Activated T-cell treated with anti-CD3 and anti-CD28 coated beads, Interleukin-2, amount 50 U/mL, for 1 hour (primary cell): Measurements from ENCODE around the gene TGDS.

Source experiments
- DNase-seq: peaks from one replicate; pipeline ENCODE4 v3.0.0-alpha.2; 2020

TGDS gene

DNA sequence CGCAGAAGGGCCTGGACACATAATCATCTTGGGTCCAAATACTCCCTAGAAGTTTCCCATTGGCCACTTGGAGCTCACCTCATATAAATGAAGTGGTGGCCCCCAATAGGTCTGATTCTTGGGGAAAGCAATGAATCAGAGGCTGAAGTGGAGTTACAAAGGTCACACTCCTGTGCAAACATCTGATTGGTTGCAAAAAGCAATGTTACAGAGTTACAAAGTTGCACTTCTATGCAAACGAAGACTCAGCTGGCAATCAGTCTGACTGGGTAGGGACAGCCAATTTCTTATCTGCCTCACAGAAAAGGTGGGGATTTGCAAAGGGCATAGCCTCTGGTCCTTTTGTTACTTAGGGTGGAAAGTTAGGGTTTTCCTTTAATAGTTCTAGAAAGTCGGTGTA, 3.9 kb upstream of the TGDS start:
- DNase-seq, result no peak

DNA sequence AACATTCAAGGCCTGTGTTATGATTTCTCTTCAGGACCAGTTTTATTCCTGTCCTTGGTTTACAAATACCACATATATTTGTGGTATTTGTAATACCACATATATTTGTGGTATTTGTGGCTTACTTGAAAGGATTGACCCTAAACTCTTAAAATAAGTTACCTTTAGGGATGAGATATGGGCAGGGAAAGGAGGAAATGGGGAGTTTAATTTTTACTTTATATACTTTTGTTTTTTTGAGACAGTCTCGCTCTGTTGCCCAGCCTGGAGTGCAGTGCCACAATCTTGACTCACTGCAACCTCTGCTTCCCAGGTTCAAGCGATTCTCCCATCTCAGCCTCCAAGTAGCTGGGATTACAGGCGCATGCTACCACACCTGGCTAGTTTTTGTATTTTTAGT, 2.3 kb upstream of the TGDS start:
- DNase-seq, result no peak

GRCh38 chr13:94596575-94596971, 621 bp upstream of the TGDS start:
- no peak for DNase-seq

DNA sequence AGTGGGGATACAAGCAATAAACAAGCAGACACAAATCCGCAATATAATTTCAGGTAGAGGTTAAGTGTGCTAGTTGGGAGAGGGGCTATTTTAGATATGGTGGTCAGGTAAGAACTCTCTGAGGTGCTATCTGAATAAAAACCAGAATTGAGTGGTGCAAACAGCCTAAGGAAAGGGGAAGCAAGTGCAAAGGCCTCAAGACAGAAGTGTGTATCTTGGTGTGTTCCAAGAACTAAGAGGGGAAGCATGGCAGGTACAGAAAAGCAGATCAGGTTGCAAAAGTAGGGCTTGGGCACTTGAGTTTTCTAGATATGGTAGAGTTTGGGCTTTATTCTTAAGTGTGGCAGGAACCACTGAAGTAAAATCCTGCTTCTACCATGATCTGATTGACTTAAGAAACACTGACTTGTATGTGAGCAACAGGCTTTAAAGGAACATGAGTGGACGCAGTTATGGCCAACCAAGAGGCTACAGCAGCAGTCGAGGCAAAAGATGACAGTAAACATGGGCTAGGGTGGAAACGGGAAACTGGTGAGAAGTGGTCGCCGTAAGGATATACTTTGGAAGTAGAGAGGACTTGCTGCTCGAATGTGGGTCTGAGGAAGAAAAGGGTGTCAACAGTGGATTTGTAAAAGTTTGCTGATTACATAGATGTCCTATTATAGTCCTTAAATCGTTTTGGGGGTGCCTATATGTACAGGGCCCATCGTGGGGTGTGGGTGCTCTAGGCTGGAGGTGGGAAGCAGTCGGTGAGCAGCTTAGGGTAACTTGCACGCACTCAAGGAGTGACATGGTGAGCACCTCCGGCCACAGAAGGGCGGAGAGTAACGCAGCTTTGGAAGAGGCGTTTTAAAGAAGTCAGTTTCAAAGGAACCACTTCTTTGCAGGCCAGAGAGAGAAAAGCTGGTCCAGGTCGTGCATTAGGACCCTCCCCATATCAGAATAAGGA, 677 bp downstream of the TGDS start:
- DNase-seq, result peak; percentile 35

DNA sequence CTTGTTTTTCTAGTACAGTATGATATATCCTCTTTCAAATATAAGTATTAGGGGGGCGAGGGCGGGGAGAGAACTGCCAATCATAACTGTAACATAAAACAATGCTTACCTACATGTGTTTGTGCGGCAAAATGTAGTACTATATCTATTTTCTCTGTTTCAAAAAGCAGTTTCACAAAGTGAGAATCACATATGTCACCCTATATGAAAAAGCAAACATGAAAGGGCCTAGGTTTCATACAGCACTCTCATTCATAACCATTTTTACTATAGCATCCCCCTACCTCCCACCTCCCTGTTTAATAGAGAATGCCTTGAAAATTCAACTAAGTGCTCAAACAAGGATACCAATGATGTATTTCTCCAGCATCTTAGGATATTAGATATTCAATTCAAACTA, 5.2 kb downstream of the TGDS start:
- DNase-seq, result no peak

GRCh38 chr13:94588541-94588940, 7.4 kb downstream of the TGDS start:
- DNase-seq, result no peak

GRCh38 chr13:94586371-94586770, 9.6 kb downstream of the TGDS start:
- no peak for DNase-seq

GRCh38 chr13:94585543-94586101, 10.3 kb downstream of the TGDS start:
- DNase-seq, result no peak

GRCh38 chr13:94583926-94584325, 12.0 kb downstream of the TGDS start:
- DNase-seq, result no peak

DNA sequence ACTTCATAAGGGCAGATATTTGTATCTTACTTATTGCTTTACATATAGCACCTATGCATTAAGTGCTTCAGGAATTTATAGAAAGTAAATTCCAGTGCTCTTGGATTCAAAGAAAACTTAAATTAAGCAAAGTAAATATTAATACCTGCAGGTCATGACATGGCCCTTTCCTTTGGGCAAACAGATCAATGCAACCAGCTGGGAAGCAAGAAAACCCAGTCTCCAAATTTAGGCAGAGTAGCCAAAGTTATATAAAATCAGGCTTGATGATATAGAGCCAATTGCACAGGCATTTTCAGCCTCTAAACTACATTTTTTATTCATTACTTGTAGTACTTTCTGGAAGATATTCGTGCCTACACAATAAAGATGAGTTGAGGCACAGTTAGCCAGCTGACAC, 16.9 kb downstream of the TGDS start:
- DNase-seq, result no peak

- DNase-seq, result no peak
Observed at GRCh38 chr13:94569615-94570014, 26.3 kb downstream of the TGDS start.

- no peak for DNase-seq
Observed at GRCh38 chr13:94568443-94568842, 27.5 kb downstream of the TGDS start.

GRCh38 chr13:94567581-94567980, 28.4 kb downstream of the TGDS start:
- DNase-seq, result no peak

GRCh38 chr13:94561126-94561525, 34.8 kb downstream of the TGDS start:
- no peak for DNase-seq

DNA sequence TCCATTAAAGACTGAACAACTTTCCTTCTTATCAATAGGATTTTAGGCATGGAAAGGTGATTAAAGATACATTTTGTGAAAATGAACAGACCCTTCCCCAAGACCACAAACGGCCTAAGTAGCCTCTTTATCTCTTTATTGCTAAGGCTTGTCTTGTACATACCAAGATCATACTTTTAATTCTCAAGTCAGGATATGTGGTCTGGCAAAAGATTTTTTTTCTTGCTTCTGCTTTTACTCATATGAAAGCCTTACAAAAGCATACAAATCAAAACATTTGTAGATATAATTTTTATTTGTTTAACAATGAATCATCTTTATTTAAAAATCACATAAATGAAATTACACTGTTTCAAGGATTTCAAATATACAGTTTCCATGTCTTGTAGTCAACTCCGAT, 35.8 kb downstream of the TGDS start:
- DNase-seq, result no peak

- no peak for DNase-seq
Observed at GRCh38 chr13:94559222-94559795, 36.6 kb downstream of the TGDS start.

GRCh38 chr13:94558716-94559115, 37.2 kb downstream of the TGDS start:
- DNase-seq, result no peak

- DNase-seq, result no peak
Observed at GRCh38 chr13:94557684-94558235, 38.2 kb downstream of the TGDS start.

DNA sequence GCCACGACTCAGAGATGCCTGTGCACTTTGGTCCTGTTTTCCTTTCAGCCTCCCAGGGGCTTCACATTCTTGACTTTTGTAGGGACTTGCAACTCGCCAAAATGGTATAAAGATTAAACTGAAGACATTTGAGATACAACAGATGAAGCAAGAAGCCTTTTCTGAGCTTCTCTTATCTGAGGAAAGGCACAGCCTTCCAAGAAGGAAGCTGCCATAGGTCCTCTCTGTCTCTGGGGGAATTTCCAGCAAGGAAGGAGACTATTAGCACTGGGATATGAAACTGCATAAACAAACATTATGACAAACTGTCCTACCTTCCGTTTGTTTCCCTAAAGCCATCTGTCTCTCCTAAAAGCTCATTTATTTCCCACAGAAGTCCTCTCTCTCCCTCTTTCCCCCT, 39.3 kb downstream of the TGDS start:
- no peak for DNase-seq

- no peak for DNase-seq
Observed at GRCh38 chr13:94556041-94556440, 39.9 kb downstream of the TGDS start.

DNA sequence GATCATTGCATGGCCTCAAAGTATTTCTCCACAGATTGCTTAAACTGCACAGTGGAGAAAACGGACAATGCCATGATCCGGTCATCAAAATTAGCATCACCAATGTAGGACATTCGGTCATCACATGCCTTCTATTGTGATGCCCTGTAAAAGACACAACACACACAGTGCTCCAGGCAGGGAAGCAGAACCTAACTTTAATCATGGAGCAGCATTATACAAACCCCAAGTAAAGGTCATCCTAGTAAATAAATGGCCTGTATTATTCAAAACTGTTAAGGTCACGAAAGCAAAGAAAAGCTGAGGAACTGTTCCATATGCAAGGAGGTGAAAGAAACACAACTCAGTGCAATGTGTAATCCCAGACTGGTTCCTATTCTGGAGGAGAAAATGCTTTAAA, 42.2 kb downstream of the TGDS start:
- DNase-seq, result no peak

- DNase-seq, result no peak
Observed at GRCh38 chr13:94552095-94552494, 43.9 kb downstream of the TGDS start.

DNA sequence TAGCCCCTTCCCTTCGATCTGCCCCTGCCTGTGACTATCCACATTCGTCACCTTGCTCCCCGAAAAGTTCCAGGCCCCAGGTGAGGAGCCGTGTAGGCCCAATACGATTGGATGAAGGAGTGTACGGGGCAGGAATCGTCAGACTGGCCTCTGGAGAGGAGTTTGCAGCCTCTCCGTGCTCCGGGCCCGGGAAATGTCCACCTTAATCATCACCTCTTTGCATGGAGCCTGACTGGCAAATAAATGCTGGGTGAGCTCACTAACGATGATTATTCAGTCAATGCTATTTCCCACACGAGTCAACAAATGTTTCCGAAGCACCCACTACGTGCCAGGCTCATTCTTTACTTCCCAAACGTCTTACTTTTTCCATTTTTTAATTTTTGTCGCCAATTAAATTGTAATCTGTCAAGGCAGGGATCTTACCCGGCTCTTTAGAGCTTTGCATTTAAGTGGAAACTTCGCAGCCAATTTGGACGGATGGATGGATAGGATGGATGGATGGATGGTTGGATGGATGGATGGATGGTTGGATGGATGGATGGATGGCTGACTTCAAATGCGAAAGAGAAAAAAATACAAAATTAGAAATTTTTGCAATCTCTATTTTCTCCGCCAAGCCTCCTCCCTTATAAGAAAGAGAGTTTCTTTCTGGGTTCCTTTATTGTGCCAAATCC, 45.8 kb downstream of the TGDS start:
- no peak for DNase-seq
